K562 (cell line): Measurements from ENCODE around the gene NCAPG2.

Experiments
- CBX5 ChIP-seq: IDR thresholded peaks from 2 replicates; pipeline ENCODE4 v1.6.1; 2014; ENCODE audit warnings: low read depth, borderline replicate concordance
- FOXK2 ChIP-seq, 2 experiments: fragments of 450-650 bp; IDR thresholded peaks in 1 of 2; conservative IDR thresholded peaks in 1 of 2; 2 replicates each; pipeline ENCODE4 v1.6.1; 2016; ENCODE audit warnings: low read depth in 2 of 2, mild to moderate bottlenecking in 1 of 2
- HIVEP1 ChIP-seq: fragments of 250-450 bp; sonication (Bioruptor Pico); IDR thresholded peaks from 2 replicates; pipeline ENCODE4 v1.4.0; 2020; ENCODE audit warnings: mild to moderate bottlenecking
- PCBP2 ChIP-seq: fragments of 200-400 bp; formaldehyde crosslinking; IDR thresholded peaks from 2 replicates; pipeline ENCODE4 v1.6.1; 2018; ENCODE audit warnings: low read length, low read depth, mild to moderate bottlenecking, moderate library complexity; ENCODE audit not compliant: poor library complexity, severe bottlenecking
- TRIM25 ChIP-seq: fragments of 450-650 bp; IDR thresholded peaks from 2 replicates; pipeline ENCODE4 v1.7.0; 2016; ENCODE audit warnings: borderline replicate concordance
- XRCC5 ChIP-seq: fragments of 200-400 bp; formaldehyde crosslinking; IDR thresholded peaks from 2 replicates; pipeline ENCODE4 v1.6.1; 2017; ENCODE audit warnings: low read depth, mild to moderate bottlenecking, low read length
- ZBTB12 ChIP-seq: fragments of 250-450 bp; sonication (Bioruptor Pico); IDR thresholded peaks from 2 replicates; pipeline ENCODE4 v1.4.0; 2020

GRCh38 chr7:158742065-158742821, 37.6 kb upstream of the NCAPG2 start:
- TF ChIP-seq PCBP2 (no peak), ZBTB12 (no peak), FOXK2 (conservative IDR thresholded peaks at IDR 0.05 in 1 of 2, IDR thresholded peaks at IDR 0.05 in 1 of 2; ENCODE audit: low read depth in 2 of 2) (no peak), HIVEP1 (CRISPR knock-in tag) (no peak), TRIM25 (no peak), XRCC5 (no peak), CBX5 (no peak)
